Measurements from ENCODE around the gene DYNLL2. TPM values are rescaled to one million over a fixed set of nuclear protein-coding genes. Genes with fewer than 3 reads are reported as not detected.

DYNLL2 gene
- polyA plus RNA-seq, 1 of the 3 experiments (the other 2 are of a cell fraction): 27.0 TPM

GRCh38 chr17:58040386-58040785 is 42.8 kb upstream of the DYNLL2 start:
- no peaks in the 10 kb centered on the region for H3K36me3 ChIP-seq (replicated peaks in 1 of 2; ENCODE audit: control insufficient read depth in 1 of 2, insufficient read depth in 2 of 2, low read length in 1 of 2)
- CTCF ChIA-PET: interaction anchor here (0.9 kb wide), 1 partner anchor 31 kb away, joined by 3 read pairs; no protein-coding TSS in a partner anchor
- no peak overlapping the region for H2AFZ ChIP-seq (ENCODE audit: low read depth)
- peaks cover 39% of the 10 kb centered on the region; the same call in 1 of the 2 replicates for H3K27me3 ChIP-seq (ENCODE audit: insufficient read depth)
- H3K9me2 ChIP-seq: no peaks in the 10 kb centered on the region
- 67% methylated on average over 8 of the region's 8 CpGs for WGBS (ENCODE audit: low lambda C conversion rate)
- no peaks in the 10 kb centered on the region for H3K9me3 ChIP-seq
- POLR2A ChIA-PET: no interaction called here
- no peaks in the 10 kb centered on the region for H4K20me1 ChIP-seq (ENCODE audit: insufficient read depth)
- H3K79me2 ChIP-seq (ENCODE audit: insufficient read depth): no peaks in the 10 kb centered on the region
- H3K4me1 ChIP-seq (ENCODE audit: control insufficient read depth in 1 of 2, insufficient read depth in 2 of 2, low read depth in 1 of 2, low read length in 1 of 2): no peaks in the 10 kb centered on the region
- no peak overlapping the region for H3K9ac ChIP-seq
- H3K4me3 ChIP-seq (ENCODE audit: low read depth in 2 of 2, low read length in 1 of 2): no peak overlapping the region
- DNase-seq: no peak
- H3K4me2 ChIP-seq: no peak overlapping the region
- TF ChIP-seq CTCF (IDR thresholded peaks at IDR 0.05) (no peak), USF2 (IDR thresholded peaks at IDR 0.05; ENCODE audit: borderline replicate concordance, low read depth, low read length) (no peak), ELF1 (IDR thresholded peaks at IDR 0.05) (no peak)
- no peak overlapping the region for H3K27ac ChIP-seq (ENCODE audit: low read depth in 2 of 2, low read length in 1 of 2)
- no peaks in the 10 kb centered on the region for H3F3A ChIP-seq (replicated peaks; ENCODE audit: insufficient read depth)

GRCh38 chr17:58041161-58041560 is 42.1 kb upstream of the DYNLL2 start:
- H3K27ac ChIP-seq (ENCODE audit: low read depth in 2 of 2, low read length in 1 of 2): no peak overlapping the region
- DNase-seq: no peak
- H2AFZ ChIP-seq (ENCODE audit: low read depth): no peak overlapping the region
- H3K27me3 ChIP-seq (ENCODE audit: insufficient read depth): peaks cover 39% of the 10 kb centered on the region; the same call in 1 of the 2 replicates
- no peaks in the 10 kb centered on the region for H3K9me3 ChIP-seq
- no peaks in the 10 kb centered on the region for H3K9me2 ChIP-seq
- H3K9ac ChIP-seq: no peak overlapping the region
- no peaks in the 10 kb centered on the region for H3K79me2 ChIP-seq (ENCODE audit: insufficient read depth)
- no peaks in the 10 kb centered on the region for H3F3A ChIP-seq (replicated peaks; ENCODE audit: insufficient read depth)
- H3K4me2 ChIP-seq: no peak overlapping the region
- no peak overlapping the region for H3K4me3 ChIP-seq (ENCODE audit: low read depth in 2 of 2, low read length in 1 of 2)
- no peaks in the 10 kb centered on the region for H4K20me1 ChIP-seq (ENCODE audit: insufficient read depth)
- ChIA-PET POLR2A (no interaction called here), CTCF (no interaction called here)
- no peaks in the 10 kb centered on the region for H3K4me1 ChIP-seq (ENCODE audit: control insufficient read depth in 1 of 2, insufficient read depth in 2 of 2, low read depth in 1 of 2, low read length in 1 of 2)
- 18% methylated on average over 5 of the region's 5 CpGs for WGBS (ENCODE audit: low lambda C conversion rate)
- no peaks in the 10 kb centered on the region for H3K36me3 ChIP-seq (replicated peaks in 1 of 2; ENCODE audit: control insufficient read depth in 1 of 2, insufficient read depth in 2 of 2, low read length in 1 of 2)
- TF ChIP-seq REST (IDR thresholded peaks at IDR 0.05; ENCODE audit: low read depth, low read length) (no peak), FOXM1 (IDR thresholded peaks at IDR 0.05; ENCODE audit: low read depth) (no peak), EZH2phosphoT487 (IDR thresholded peaks at IDR 0.05; ENCODE audit: borderline replicate concordance, low read depth) (no peak), NFIC (IDR thresholded peaks at IDR 0.05; ENCODE audit: borderline replicate concordance) (no peak), MEF2A (IDR thresholded peaks at IDR 0.05; ENCODE audit: borderline replicate concordance, low read depth) (no peak), RFX5 (IDR thresholded peaks at IDR 0.05; ENCODE audit: low read length) (no peak), MXI1 (IDR thresholded peaks at IDR 0.05; ENCODE audit: low read depth, low read length) (no peak), POLR2AphosphoS5 (IDR thresholded peaks at IDR 0.05; ENCODE audit: low read depth, low read length) (no peak), TCF12 (IDR thresholded peaks at IDR 0.05) (no peak), CTCF (IDR thresholded peaks at IDR 0.05) (no peak), SIN3A (IDR thresholded peaks at IDR 0.05; ENCODE audit: borderline replicate concordance, low read depth, low read length) (no peak), PBX3 (IDR thresholded peaks at IDR 0.05) (no peak), SMC3 (IDR thresholded peaks at IDR 0.05; ENCODE audit: low read depth, low read length) (no peak), TAF1 (IDR thresholded peaks at IDR 0.05; ENCODE audit: borderline replicate concordance, low read depth, low read length) (no peak), USF1 (IDR thresholded peaks at IDR 0.05; ENCODE audit: borderline replicate concordance, low read depth) (no peak)

All from SK-N-SH (cell line).